Dedifferentiated amniotic fluid mesenchymal stem cell (primary cell): Measurements from ENCODE around the gene STAT3.
"Not testable (repeated sequence)": the region's sequence is repeated elsewhere in the genome, so short reads cannot be mapped to it uniquely, and the experiment has no call there.

ENCODE experiments used
- DNase-seq: peaks from one replicate; pipeline ENCODE4 v3.0.0-alpha.2; 2016; ENCODE audit errors: extremely low spot score

Gene STAT3

GRCh38 chr17:42386777-42387657 lies 1.2 kb downstream of the STAT3 start:
- peak; percentile 55 for DNase-seq

GRCh38 chr17:42381898-42382297 lies 6.3 kb downstream of the STAT3 start:
- no peak for DNase-seq

- no peak for DNase-seq
Observed at GRCh38 chr17:42380935-42381334, 7.3 kb downstream of the STAT3 start.

GRCh38 chr17:42378959-42379594 lies 9.2 kb downstream of the STAT3 start:
- no peak for DNase-seq

- DNase-seq = no peak
Observed at GRCh38 chr17:42378359-42378958, 9.8 kb downstream of the STAT3 start.

GRCh38 chr17:42373896-42374295 lies 14.3 kb downstream of the STAT3 start:
- DNase-seq = no peak

- no peak for DNase-seq
Observed at GRCh38 chr17:42372142-42372541, 16.1 kb downstream of the STAT3 start.

GRCh38 chr17:42368797-42369561 lies 19.3 kb downstream of the STAT3 start:
- not testable (repeated sequence) for DNase-seq

GRCh38 chr17:42368310-42368709 lies 19.9 kb downstream of the STAT3 start:
- DNase-seq = not testable (repeated sequence)

- DNase-seq = not testable (repeated sequence)
Observed at GRCh38 chr17:42366176-42367023, 21.8 kb downstream of the STAT3 start.

GRCh38 chr17:42365136-42365535 lies 23.1 kb downstream of the STAT3 start:
- peak; percentile 60 for DNase-seq

- peak; percentile 59 for DNase-seq
Observed at GRCh38 chr17:42363767-42364585, 24.3 kb downstream of the STAT3 start.

GRCh38 chr17:42363231-42363630 lies 25.0 kb downstream of the STAT3 start:
- DNase-seq = no peak

GRCh38 chr17:42362245-42362961 lies 25.8 kb downstream of the STAT3 start:
- peak; percentile 23 for DNase-seq

GRCh38 chr17:42361781-42362186 lies 26.5 kb downstream of the STAT3 start:
- DNase-seq = no peak

GRCh38 chr17:42360388-42360787 lies 27.9 kb downstream of the STAT3 start:
- DNase-seq = not testable (repeated sequence)

- no peak for DNase-seq
Observed at GRCh38 chr17:42359133-42359532, 29.1 kb downstream of the STAT3 start.

- DNase-seq = no peak
Observed at GRCh38 chr17:42358434-42358833, 29.8 kb downstream of the STAT3 start.
